ENCODE data around the gene SLC25A12.

SLC25A12 gene

DNA sequence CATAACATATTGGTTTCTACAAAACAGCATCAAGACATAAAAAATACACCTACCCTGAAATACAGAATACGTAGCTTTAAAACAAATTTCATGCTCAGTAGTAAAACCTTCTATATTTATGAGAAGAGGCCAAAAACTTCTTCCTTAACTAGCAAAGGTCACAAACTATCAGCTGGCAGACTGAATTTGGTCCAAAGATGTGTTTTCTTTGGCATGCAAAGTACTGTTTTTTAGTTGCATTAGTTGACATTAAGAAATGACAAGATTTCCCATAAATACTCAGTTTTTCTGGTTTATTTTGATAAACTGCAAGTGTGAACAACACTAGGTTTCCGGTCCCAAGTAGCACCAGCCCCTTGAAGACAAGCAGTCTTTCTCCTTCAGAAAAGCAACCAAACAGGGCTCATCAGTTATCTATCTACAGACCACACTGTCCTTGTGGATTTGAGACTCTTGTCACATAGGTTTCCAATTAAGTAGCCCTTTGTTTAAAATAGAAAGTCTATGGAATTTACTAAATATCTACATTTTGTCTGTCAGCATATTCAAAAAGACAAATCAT is 35.6 kb downstream of the SLC25A12 start:
- Histone ChIP-seq H4K20me1 (ENCODE audit: insufficient read depth) (no peaks in the 10 kb centered on the region), H3K36me3 (ENCODE audit: insufficient read depth) (no peaks in the 10 kb centered on the region), H3K4me3 (IDR thresholded peaks at IDR 0.05; ENCODE audit: insufficient read depth, low read depth, low read length) (no peak overlapping the region), H3K79me2 (ENCODE audit: insufficient read depth, low read depth) (no peaks in the 10 kb centered on the region; the same call in 1 of the 2 replicates), H3K9ac (no peak overlapping the region), H3K4me1 (ENCODE audit: low read depth, poor library complexity, severe bottlenecking) (no peaks in the 10 kb centered on the region), H3K27me3 (ENCODE audit: insufficient read depth, low read depth) (no peaks in the 10 kb centered on the region), H2AFZ (ENCODE audit: low read depth) (no peak overlapping the region), H3K27ac (no peak overlapping the region), H3K4me2 (no peak overlapping the region)
- TF ChIP-seq, protein P1, sequence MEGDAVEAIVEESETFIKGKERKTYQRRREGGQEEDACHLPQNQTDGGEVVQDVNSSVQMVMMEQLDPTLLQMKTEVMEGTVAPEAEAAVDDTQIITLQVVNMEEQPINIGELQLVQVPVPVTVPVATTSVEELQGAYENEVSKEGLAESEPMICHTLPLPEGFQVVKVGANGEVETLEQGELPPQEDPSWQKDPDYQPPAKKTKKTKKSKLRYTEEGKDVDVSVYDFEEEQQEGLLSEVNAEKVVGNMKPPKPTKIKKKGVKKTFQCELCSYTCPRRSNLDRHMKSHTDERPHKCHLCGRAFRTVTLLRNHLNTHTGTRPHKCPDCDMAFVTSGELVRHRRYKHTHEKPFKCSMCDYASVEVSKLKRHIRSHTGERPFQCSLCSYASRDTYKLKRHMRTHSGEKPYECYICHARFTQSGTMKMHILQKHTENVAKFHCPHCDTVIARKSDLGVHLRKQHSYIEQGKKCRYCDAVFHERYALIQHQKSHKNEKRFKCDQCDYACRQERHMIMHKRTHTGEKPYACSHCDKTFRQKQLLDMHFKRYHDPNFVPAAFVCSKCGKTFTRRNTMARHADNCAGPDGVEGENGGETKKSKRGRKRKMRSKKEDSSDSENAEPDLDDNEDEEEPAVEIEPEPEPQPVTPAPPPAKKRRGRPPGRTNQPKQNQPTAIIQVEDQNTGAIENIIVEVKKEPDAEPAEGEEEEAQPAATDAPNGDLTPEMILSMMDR (conservative IDR thresholded peaks at IDR 0.05; ENCODE audit: low read depth, low read length): no peak

DNA sequence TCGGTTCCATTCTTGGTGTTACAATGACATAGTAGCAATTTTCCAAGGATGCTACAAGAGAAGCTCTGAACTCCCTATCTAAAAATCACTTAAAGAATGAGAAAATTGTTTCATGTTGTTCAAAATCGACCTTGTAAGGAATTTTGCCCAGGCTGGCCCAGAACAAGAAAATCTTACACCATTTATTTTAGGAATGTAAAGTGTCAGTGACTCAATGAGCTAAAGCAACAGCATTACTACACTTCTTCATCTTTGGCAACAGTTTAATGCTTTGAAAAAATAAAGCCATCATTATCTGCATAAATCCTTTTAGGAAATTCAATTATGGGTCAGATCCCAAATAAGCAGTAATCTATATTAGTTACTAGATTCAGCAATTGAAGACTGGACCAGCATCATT is 38.6 kb downstream of the SLC25A12 start:
- TF ChIP-seq, protein P1 (conservative IDR thresholded peaks at IDR 0.05; ENCODE audit: low read depth, low read length): no peak
- no peak overlapping the region for H3K27ac ChIP-seq
- H4K20me1 ChIP-seq (ENCODE audit: insufficient read depth): no peaks in the 10 kb centered on the region
- no peaks in the 10 kb centered on the region for H3K27me3 ChIP-seq (ENCODE audit: insufficient read depth, low read depth)
- H3K4me3 ChIP-seq (IDR thresholded peaks at IDR 0.05; ENCODE audit: insufficient read depth, low read depth, low read length): no peak overlapping the region
- H3K9ac ChIP-seq: no peak overlapping the region
- H3K4me2 ChIP-seq: no peak overlapping the region
- H3K79me2 ChIP-seq (ENCODE audit: insufficient read depth, low read depth): no peaks in the 10 kb centered on the region; the same call in 1 of the 2 replicates
- H3K4me1 ChIP-seq (ENCODE audit: low read depth, poor library complexity, severe bottlenecking): no peaks in the 10 kb centered on the region
- H3K36me3 ChIP-seq (ENCODE audit: insufficient read depth): no peaks in the 10 kb centered on the region
- H2AFZ ChIP-seq (ENCODE audit: low read depth): no peak overlapping the region

DNA sequence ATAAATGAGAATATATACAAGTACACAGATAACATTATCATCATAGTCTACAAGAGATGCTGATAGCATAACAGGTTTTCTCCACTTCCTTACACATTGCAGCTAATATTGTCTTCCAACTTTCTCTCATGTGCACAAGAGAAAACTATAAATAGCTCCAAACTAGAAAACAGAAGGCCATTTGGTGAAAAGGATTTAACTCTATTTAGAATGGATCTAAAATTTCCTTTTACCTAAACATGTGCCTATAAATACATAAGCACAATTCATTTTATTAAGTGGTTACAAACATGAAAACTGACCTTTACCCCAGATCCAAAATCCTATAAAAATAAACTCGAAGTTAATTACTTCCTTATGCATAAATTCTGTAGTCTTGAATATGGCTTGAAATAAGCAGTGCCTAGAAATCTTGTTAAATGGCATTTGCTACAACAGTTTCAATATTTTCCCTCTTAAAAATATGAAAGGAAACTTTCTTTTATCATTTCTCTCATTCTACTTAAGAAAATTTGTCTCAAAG is 41.6 kb downstream of the SLC25A12 start:
- TF ChIP-seq, protein P1 (conservative IDR thresholded peaks at IDR 0.05; ENCODE audit: low read depth, low read length): no peak
- Histone ChIP-seq H3K4me1 (ENCODE audit: low read depth, poor library complexity, severe bottlenecking) (no peaks in the 10 kb centered on the region), H2AFZ (ENCODE audit: low read depth) (no peak overlapping the region), H3K4me3 (IDR thresholded peaks at IDR 0.05; ENCODE audit: insufficient read depth, low read depth, low read length) (no peak overlapping the region), H3K27ac (no peak overlapping the region), H4K20me1 (ENCODE audit: insufficient read depth) (no peaks in the 10 kb centered on the region), H3K36me3 (ENCODE audit: insufficient read depth) (no peaks in the 10 kb centered on the region), H3K27me3 (ENCODE audit: insufficient read depth, low read depth) (no peaks in the 10 kb centered on the region), H3K9ac (no peak overlapping the region), H3K4me2 (no peak overlapping the region), H3K79me2 (ENCODE audit: insufficient read depth, low read depth) (no peaks in the 10 kb centered on the region)

DNA sequence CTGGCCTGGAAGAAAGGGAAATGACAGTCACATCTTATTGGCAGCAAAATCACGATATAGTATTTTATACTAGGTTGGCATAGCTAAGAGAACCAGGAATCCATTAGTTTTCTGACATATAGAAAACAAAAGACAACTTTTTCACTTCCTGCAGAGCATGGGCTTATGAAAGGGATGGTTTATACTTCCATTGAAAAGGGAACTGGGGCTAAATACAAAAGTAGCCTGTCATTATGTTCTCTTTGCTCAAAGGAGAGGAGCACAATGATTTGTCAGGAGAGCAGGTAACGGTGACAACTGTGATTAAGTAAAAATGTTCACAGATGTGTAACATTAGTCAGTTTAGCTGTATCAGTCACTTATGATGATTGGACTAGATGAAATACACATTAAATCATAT is 46.4 kb downstream of the SLC25A12 start:
- Histone ChIP-seq H3K9ac (no peak overlapping the region), H2AFZ (ENCODE audit: low read depth) (no peak overlapping the region), H3K4me2 (no peak overlapping the region), H3K36me3 (ENCODE audit: insufficient read depth) (no peaks in the 10 kb centered on the region), H3K27ac (no peak overlapping the region), H4K20me1 (ENCODE audit: insufficient read depth) (no peaks in the 10 kb centered on the region), H3K4me1 (ENCODE audit: low read depth, poor library complexity, severe bottlenecking) (no peaks in the 10 kb centered on the region), H3K4me3 (IDR thresholded peaks at IDR 0.05; ENCODE audit: insufficient read depth, low read depth, low read length) (no peak overlapping the region), H3K27me3 (ENCODE audit: insufficient read depth, low read depth) (no peaks in the 10 kb centered on the region), H3K79me2 (ENCODE audit: insufficient read depth, low read depth) (no peaks in the 10 kb centered on the region)
- TF ChIP-seq, protein P1 (conservative IDR thresholded peaks at IDR 0.05; ENCODE audit: low read depth, low read length): no peak
